ENCODE data around the gene FAM50B. TPM values are rescaled to one million over a fixed set of nuclear protein-coding genes. Genes with fewer than 3 reads are reported as not detected.

Gene FAM50B
- total RNA-seq, 6 donors from 2014 or later, result 11.7 to 23.3 (median 15.4) TPM

GRCh38 chr6:3876866-3877265 lies 27.7 kb downstream of the FAM50B start:
- no peaks in the 10 kb centered on the region for H3K27me3 ChIP-seq
- no peaks in the 10 kb centered on the region for H3K9me3 ChIP-seq
- no peaks in the 10 kb centered on the region for H3K4me1 ChIP-seq
- DNase-seq (no peak), ATAC-seq (ENCODE audit: low FRiP score in 2 of 2) (no peak)
- no peaks in the 10 kb centered on the region for H3K36me3 ChIP-seq
- H3K4me3 ChIP-seq, result no peak overlapping the region
- TF ChIP-seq EP300 (IDR thresholded peaks at IDR 0.05) (no peak), CTCF (IDR thresholded peaks at IDR 0.05) (no peak), POLR2A (IDR thresholded peaks at IDR 0.05) (no peak), POLR2AphosphoS5 (IDR thresholded peaks at IDR 0.05) (no peak)
- no peak overlapping the region for H3K27ac ChIP-seq
- 67 to 73% methylated on average over 4 of the region's 4 CpGs for WGBS, 2 donors

GRCh38 chr6:3878048-3878666 lies 29.0 kb downstream of the FAM50B start:
- H3K36me3 ChIP-seq, result no peaks in the 10 kb centered on the region
- H3K27ac ChIP-seq, result no peak overlapping the region
- ATAC-seq (ENCODE audit: low FRiP score in 2 of 2) (no peak), DNase-seq (no peak)
- H3K27me3 ChIP-seq, result no peaks in the 10 kb centered on the region
- TF ChIP-seq CTCF (IDR thresholded peaks at IDR 0.05) (no peak), POLR2AphosphoS5 (IDR thresholded peaks at IDR 0.05) (no peak), POLR2A (IDR thresholded peaks at IDR 0.05) (no peak), EP300 (IDR thresholded peaks at IDR 0.05) (no peak)
- no peak overlapping the region for H3K4me3 ChIP-seq
- WGBS, 2 donors, result 76 to 82% methylated on average over 6 of the region's 6 CpGs
- no peaks in the 10 kb centered on the region for H3K4me1 ChIP-seq
- no peaks in the 10 kb centered on the region for H3K9me3 ChIP-seq

- no peak for TF ChIP-seq POLR2A (IDR thresholded peaks at IDR 0.05)
- no peak for TF ChIP-seq EP300 (IDR thresholded peaks at IDR 0.05)
- TF ChIP-seq CTCF (IDR thresholded peaks at IDR 0.05), result no peak
- no peak for TF ChIP-seq POLR2AphosphoS5 (IDR thresholded peaks at IDR 0.05)
- WGBS, 2 donors, result 89 to 93% methylated on average over 24 to 25 of the region's 25 CpGs
- Histone ChIP-seq H3K9me3 (no peaks in the 10 kb centered on the region), H3K27me3 (no peaks in the 10 kb centered on the region), H3K4me3 (no peak overlapping the region), H3K36me3 (no peaks in the 10 kb centered on the region), H3K4me1 (peaks cover 0 to 10% (median 4%) of the 10 kb centered on the region in 4 donors), H3K27ac (no peak overlapping the region)
- no peak for DNase-seq
- peak in 1 of 2 donors; percentile 11 for ATAC-seq (ENCODE audit: low FRiP score in 2 of 2)
These were observed 30.2 kb downstream of the FAM50B start for GRCh38 chr6:3879194-3879952.

DNA sequence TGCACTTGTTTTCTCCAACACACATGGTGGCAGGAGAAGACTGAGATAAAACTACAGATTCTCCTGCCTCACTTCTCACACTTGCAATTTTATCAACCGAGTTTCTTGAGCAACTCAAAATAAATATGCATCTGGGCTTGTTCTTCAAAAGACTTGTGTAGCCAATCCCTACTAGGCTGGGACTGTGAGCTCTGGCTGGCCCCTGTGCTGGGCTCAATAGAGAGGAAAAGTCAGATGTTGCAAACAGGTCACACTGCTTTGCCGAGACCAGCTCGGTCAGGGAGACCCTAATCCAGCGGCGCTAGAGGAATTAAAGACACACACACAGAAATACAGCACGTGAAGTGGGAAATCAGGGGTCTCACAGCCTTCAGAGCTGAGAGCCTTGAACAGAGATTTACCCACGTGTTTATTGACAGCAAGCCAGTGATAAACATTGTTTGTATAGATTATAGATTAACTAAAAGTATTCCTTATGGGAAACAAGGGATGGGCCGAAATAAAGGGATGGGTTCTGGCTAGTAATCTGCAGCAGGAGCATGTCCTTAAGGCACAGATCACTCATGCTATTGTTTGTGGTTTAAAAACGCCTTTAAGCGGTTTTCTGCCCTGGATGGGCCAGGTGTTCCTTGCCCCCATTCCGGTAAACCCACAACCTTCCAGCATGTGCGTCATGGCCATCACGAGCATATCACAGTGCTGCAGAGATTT lies 32.7 kb downstream of the FAM50B start:
- peaks cover 0 to 11% (median 4%) of the 10 kb centered on the region in 4 donors for H3K4me1 ChIP-seq
- no peak for TF ChIP-seq POLR2A (IDR thresholded peaks at IDR 0.05)
- no peak for TF ChIP-seq POLR2AphosphoS5 (IDR thresholded peaks at IDR 0.05)
- no peak for TF ChIP-seq EP300 (IDR thresholded peaks at IDR 0.05)
- no peak for TF ChIP-seq CTCF (IDR thresholded peaks at IDR 0.05)
- no peak for DNase-seq

More for the DNA sequence above, 32.7 kb downstream of the FAM50B start:
- no peaks in the 10 kb centered on the region for H3K36me3 ChIP-seq
- ATAC-seq (ENCODE audit: low FRiP score in 2 of 2), result no peak
- no peaks in the 10 kb centered on the region for H3K27me3 ChIP-seq
- no peak overlapping the region for H3K27ac ChIP-seq
- H3K9me3 ChIP-seq, result no peaks in the 10 kb centered on the region
- H3K4me3 ChIP-seq, result no peak overlapping the region
- WGBS, 2 donors, result 84 to 92% methylated on average over 13 of the region's 13 CpGs
